Type B pancreatic cell (in vitro differentiated cells): ENCODE data around the gene DNAJB13. TPM values are rescaled to one million over a fixed set of nuclear protein-coding genes. Genes with fewer than 3 reads are reported as not detected.

Experiments used
- DNase-seq: peaks from one replicate; pipeline ENCODE4 v3.0.0; 2021; ENCODE audit warnings: mixed read lengths; ENCODE audit not compliant: unreplicated experiment; ENCODE audit errors: extremely low spot score
- H3K27ac Mint-ChIP-seq: 2 replicates; pipeline ENCODE4 v1.8.0; 2021; ENCODE audit warnings: mild to moderate bottlenecking, mixed read lengths
- H3K27me3 Mint-ChIP-seq: 2 replicates; pipeline ENCODE4 v1.8.0; 2021; ENCODE audit warnings: mixed read lengths
- H3K36me3 Mint-ChIP-seq: 2 replicates; pipeline ENCODE4 v1.8.0; 2021; ENCODE audit warnings: mixed read lengths
- H3K4me1 Mint-ChIP-seq: one replicate; pipeline ENCODE4 v1.8.0; 2021; ENCODE audit warnings: mixed read lengths; ENCODE audit not compliant: unreplicated experiment
- H3K4me3 Mint-ChIP-seq: 2 replicates; pipeline ENCODE4 v1.8.0; 2021; ENCODE audit warnings: mild to moderate bottlenecking, mixed read lengths
- H3K9me3 Mint-ChIP-seq: 2 replicates; pipeline ENCODE4 v1.8.0; 2021; ENCODE audit warnings: mixed read lengths
- total RNA-seq: library from RNA; stranded (reverse); gene quantifications from 2 replicates; pipeline ENCODE4 v1.2.1, GENCODE V29; 2021; ENCODE audit warnings: low replicate concordance
- TF ChIP-seq, protein P1 (sequence below): fragments of 200-600 bp; sonication (generic); conservative IDR thresholded peaks from 2 replicates; pipeline ENCODE4 v1.5.0; 2021; ENCODE audit warnings: antibody characterized with exemption, mild to moderate bottlenecking

DNAJB13 gene
- total RNA-seq, 1 donor from 2014 or later = 2.8 TPM

DNA sequence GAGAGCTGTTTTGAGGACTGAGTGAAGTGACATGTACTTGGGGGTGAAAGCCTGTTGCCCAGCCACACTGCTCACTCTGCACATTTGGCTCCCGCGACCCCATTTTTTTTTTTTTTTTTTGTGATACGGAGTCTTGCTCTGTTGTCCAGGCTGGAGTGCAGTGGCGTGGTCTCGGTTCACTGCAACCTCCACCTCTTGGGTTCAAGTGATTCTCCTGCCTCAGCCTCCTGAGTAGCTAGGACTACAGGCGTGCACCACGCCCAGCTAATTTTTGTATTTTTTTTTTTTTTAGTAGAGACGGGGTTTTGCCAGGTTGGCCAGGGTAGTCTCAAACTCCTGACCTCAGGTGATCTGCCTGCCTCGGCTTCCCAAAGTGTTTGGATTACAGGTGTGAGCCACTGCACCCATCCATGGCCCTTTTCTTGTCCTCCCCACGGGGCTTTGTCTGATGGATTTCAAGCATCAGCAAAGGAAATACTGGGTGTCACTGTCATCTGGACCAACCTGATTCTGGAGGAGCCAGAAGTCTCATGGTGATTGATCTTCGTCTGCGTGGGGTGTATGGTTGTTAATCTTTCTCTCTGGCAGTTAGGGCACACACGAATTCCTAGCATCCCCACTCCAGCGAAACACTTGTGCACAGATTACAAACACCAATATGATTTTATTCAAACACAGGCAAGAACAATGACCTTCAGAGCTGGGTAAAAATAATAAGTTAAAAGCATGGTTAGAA lies 61.4 kb downstream of the DNAJB13 start:
- Mint-ChIP-seq H3K9me3 (no peaks in the 10 kb centered on the region), H3K4me1 (peaks cover 25% of the 10 kb centered on the region), H3K27me3 (no peaks in the 10 kb centered on the region), H3K4me3 (no peak overlapping the region), H3K27ac (peak overlapping the region; percentile 40), H3K36me3 (peaks cover 21% of the 10 kb centered on the region)
- TF ChIP-seq, protein P1, sequence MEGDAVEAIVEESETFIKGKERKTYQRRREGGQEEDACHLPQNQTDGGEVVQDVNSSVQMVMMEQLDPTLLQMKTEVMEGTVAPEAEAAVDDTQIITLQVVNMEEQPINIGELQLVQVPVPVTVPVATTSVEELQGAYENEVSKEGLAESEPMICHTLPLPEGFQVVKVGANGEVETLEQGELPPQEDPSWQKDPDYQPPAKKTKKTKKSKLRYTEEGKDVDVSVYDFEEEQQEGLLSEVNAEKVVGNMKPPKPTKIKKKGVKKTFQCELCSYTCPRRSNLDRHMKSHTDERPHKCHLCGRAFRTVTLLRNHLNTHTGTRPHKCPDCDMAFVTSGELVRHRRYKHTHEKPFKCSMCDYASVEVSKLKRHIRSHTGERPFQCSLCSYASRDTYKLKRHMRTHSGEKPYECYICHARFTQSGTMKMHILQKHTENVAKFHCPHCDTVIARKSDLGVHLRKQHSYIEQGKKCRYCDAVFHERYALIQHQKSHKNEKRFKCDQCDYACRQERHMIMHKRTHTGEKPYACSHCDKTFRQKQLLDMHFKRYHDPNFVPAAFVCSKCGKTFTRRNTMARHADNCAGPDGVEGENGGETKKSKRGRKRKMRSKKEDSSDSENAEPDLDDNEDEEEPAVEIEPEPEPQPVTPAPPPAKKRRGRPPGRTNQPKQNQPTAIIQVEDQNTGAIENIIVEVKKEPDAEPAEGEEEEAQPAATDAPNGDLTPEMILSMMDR = no peak
- DNase-seq = no peak

DNA sequence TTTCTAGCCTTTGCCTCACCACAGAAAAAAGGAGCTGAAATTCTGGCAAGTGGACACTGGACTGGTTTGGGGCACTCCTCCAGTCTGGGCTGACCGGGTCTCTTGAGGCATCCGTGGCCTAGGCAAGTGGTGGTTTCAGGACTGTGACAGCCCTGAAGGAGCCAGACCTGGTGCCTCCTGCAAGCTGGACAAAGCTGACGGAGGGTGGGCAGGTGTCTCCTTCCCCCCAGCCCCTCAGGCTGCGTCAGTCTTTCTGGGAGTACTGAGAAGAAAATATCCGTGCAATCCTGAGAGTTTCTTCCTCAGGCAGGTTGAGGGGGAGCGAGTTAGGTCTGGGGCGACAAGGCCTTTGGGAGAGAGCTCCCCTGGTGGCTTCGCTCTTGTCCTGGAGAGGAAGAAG lies 62.3 kb downstream of the DNAJB13 start:
- H3K9me3 Mint-ChIP-seq = no peaks in the 10 kb centered on the region
- peaks cover 21% of the 10 kb centered on the region for H3K36me3 Mint-ChIP-seq
- H3K27me3 Mint-ChIP-seq = no peaks in the 10 kb centered on the region
- peaks cover 25% of the 10 kb centered on the region for H3K4me1 Mint-ChIP-seq
- DNase-seq = no peak
- H3K27ac Mint-ChIP-seq = no peak overlapping the region
- H3K4me3 Mint-ChIP-seq = no peak overlapping the region
- TF ChIP-seq, protein P1 = no peak

DNA sequence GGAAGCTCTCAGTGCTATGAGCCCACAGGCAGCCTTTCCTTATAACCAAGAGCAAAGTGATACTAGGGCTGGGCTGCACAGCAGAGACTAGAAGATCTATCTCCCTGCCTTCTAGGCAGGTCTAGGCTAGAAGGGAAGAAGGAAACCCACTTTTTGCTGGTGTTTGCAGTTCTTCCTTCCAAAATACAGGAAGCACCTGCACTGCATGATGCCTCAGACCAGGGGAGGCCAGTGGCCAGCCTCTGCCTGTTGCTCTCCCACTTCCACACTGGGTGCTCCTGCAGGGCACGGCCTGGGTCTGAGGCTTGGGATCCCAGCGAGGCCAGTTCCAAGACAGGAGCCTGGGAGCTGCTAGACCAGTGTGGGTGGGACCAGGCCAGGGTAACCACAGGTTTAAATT lies 64.1 kb downstream of the DNAJB13 start:
- H3K4me1 Mint-ChIP-seq = peaks cover 16% of the 10 kb centered on the region
- TF ChIP-seq, protein P1 = no peak
- H3K27me3 Mint-ChIP-seq = no peaks in the 10 kb centered on the region
- H3K27ac Mint-ChIP-seq = no peak overlapping the region
- no peak overlapping the region for H3K4me3 Mint-ChIP-seq
- no peaks in the 10 kb centered on the region for H3K9me3 Mint-ChIP-seq
- no peak for DNase-seq
- H3K36me3 Mint-ChIP-seq = peaks cover 21% of the 10 kb centered on the region

DNA sequence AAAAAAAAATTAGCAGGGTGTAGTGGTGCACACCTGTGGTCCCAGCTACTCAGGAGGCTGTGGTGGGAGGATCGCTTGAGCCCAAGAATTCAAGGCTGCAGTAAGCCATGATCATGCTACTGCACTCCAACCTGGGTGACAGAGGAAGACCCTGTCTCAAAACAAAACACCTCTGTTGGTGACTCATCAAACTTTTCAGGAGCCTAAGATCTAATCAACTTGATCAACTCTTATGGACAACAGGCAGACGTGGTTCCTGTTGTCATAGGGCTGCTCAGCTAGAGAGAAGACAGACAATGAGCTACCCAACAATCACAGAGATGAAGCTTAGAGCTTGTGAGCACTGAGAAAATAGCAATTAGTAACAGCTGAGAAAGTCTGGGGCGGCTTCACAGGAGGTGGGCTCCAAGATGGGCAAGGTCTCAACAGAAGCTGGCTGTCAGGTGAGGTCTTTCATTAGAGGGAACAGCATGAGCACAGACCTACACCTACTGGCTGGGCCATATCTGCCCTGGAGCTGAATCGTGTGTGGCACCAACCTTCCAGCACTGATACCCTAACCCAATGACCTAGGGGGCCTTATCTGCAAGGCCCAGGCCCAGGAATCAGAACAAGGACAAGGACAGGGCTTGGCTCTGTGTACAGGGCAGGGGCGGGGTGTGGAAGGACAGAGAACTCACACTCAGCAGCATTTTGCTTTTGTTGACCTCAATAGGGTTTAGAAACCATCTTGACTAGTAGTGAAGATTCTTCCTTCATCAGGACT lies 65.3 kb downstream of the DNAJB13 start:
- H3K4me1 Mint-ChIP-seq = peaks cover 7% of the 10 kb centered on the region
- no peaks in the 10 kb centered on the region for H3K9me3 Mint-ChIP-seq
- H3K4me3 Mint-ChIP-seq = no peak overlapping the region
- no peak overlapping the region for H3K27ac Mint-ChIP-seq
- no peaks in the 10 kb centered on the region for H3K27me3 Mint-ChIP-seq
- H3K36me3 Mint-ChIP-seq = peaks cover 17% of the 10 kb centered on the region
- no peak for DNase-seq
- TF ChIP-seq, protein P1 = no peak

DNA sequence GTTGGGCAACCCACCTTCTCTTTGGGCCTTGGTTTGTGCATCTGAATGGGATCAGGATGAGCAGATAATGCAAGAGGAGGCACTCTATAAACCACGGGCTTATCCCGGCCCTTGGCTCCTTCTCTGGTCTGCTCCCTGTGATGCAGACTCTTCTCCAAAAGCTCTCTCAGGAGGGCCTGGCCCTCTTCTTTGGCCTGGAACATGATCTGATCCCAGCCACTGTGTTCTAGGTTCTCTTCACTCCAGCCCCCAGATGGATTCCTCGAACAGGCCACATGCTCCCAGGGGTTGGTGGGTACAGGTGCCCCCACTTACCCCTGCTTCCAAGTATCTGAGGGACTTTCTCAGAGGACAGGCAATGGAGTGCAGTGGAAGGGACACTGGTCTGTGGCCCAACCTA lies 66.8 kb downstream of the DNAJB13 start:
- H3K4me1 Mint-ChIP-seq = no peaks in the 10 kb centered on the region
- no peak overlapping the region for H3K4me3 Mint-ChIP-seq
- H3K9me3 Mint-ChIP-seq = no peaks in the 10 kb centered on the region
- TF ChIP-seq, protein P1 = no peak
- H3K27ac Mint-ChIP-seq = no peak overlapping the region
- no peak for DNase-seq
- peaks cover 17% of the 10 kb centered on the region for H3K36me3 Mint-ChIP-seq
- H3K27me3 Mint-ChIP-seq = no peaks in the 10 kb centered on the region
